Smooth muscle cell (in vitro differentiated cells): ENCODE results near the gene BEST2. TPM values are rescaled to one million over a fixed set of nuclear protein-coding genes. Genes with fewer than 3 reads are reported as not detected.

Experiments used
- DNase-seq: peaks from one replicate; lab custom pipeline; 2025; ENCODE audit not compliant: unreplicated experiment; lab: John Stamatoyannopoulos, UW
- H2AFZ ChIP-seq: fragments of 200-600 bp; sonication (generic); 2 replicates; pipeline ENCODE4 v1.6.0; 2016; ENCODE audit warnings: antibody characterized with exemption, low read depth, mild to moderate bottlenecking
- H3F3A ChIP-seq: fragments of 200-600 bp; sonication (generic); 2 replicates; pipeline ENCODE4 v1.6.0; 2017; ENCODE audit warnings: antibody characterized with exemption, low read depth
- H3K27ac ChIP-seq: fragments of 200-600 bp; sonication (generic); 2 replicates; pipeline ENCODE4 v1.5.1; 2016; ENCODE audit warnings: low read depth, mild to moderate bottlenecking
- H3K27me3 ChIP-seq: fragments of 200-600 bp; sonication (generic); 2 replicates; pipeline ENCODE4 v1.6.1; 2016; ENCODE audit warnings: low read depth, mild to moderate bottlenecking
- H3K36me3 ChIP-seq: fragments of 200-600 bp; sonication (generic); 2 replicates; pipeline ENCODE4 v1.5.1; 2016; ENCODE audit warnings: low read depth
- H3K4me1 ChIP-seq: fragments of 200-600 bp; sonication (generic); 2 replicates; pipeline ENCODE4 v1.5.1; 2016; ENCODE audit warnings: low read depth
- H3K4me2 ChIP-seq: fragments of 200-600 bp; sonication (generic); 2 replicates; pipeline ENCODE4 v1.6.0; 2016; ENCODE audit warnings: mild to moderate bottlenecking
- H3K4me3 ChIP-seq: fragments of 200-600 bp; sonication (generic); 2 replicates; pipeline ENCODE4 v1.5.1; 2016; ENCODE audit warnings: mild to moderate bottlenecking
- H3K79me2 ChIP-seq: fragments of 200-600 bp; sonication (generic); 2 replicates; pipeline ENCODE4 v1.6.0; 2016; ENCODE audit warnings: low read depth, mild to moderate bottlenecking
- H3K9ac ChIP-seq: fragments of 200-600 bp; sonication (generic); 2 replicates; pipeline ENCODE4 v1.6.0; 2016; ENCODE audit warnings: low read depth
- H3K9me3 ChIP-seq: fragments of 200-600 bp; sonication (generic); replicated peaks from 2 replicates; pipeline ENCODE4 v1.5.1; 2016; ENCODE audit warnings: low read depth
- H4K20me1 ChIP-seq: fragments of 200-600 bp; sonication (generic); 2 replicates; pipeline ENCODE4 v1.6.0; 2016; ENCODE audit warnings: low read depth
- WGBS: methylation state at CpG from one replicate; pipeline ENCODE4 v1.1.7; 2016; ENCODE audit warnings: low lambda C conversion rate; 5-methylcytosine and 5-hydroxymethylcytosine counted together
- polyA plus RNA-seq: library from polyadenylated mRNA; unstranded; fragments of >200 nt; fragmentation: Nextera tagmentation; extraction: Ambion mirVana; gene quantifications from 2 replicates; pipeline ENCODE4 v1.2.1, GENCODE V29; 2016
- total RNA-seq: library from RNA; depleted of rRNA; stranded (reverse); fragments of >200 nt; gene quantifications from 2 replicates; pipeline ENCODE4 v1.2.3, GENCODE V29; 2014
- TF ChIP-seq, protein P1 (sequence below): fragments of 200-600 bp; sonication (generic); IDR thresholded peaks from 2 replicates; pipeline ENCODE4 v1.5.1; 2017; ENCODE audit warnings: borderline replicate concordance, mild to moderate bottlenecking, antibody characterized with exemption; ENCODE audit not compliant: insufficient read depth, poor library complexity, severe bottlenecking

Gene BEST2
- total and polyA plus RNA-seq, 2 experiments from 2014 or later: not detected

- Histone ChIP-seq H2AFZ (no peak overlapping the region), H3K4me3 (peak overlapping the region; percentile 61), H3K4me2 (peak overlapping the region; percentile 89), H3K9me3 (no peaks in the 10 kb centered on the region), H3K36me3 (no peaks in the 10 kb centered on the region), H3F3A (peaks cover 41% of the 10 kb centered on the region), H3K27me3 (no peaks in the 10 kb centered on the region), H3K27ac (peak overlapping the region; percentile 93), H3K4me1 (peaks cover 23% of the 10 kb centered on the region), H3K79me2 (peaks cover 6% of the 10 kb centered on the region), H3K9ac (peak overlapping the region; percentile 67), H4K20me1 (no peaks in the 10 kb centered on the region)
- 3% methylated on average over 40 of the region's 44 CpGs for WGBS
- TF ChIP-seq, protein P1, sequence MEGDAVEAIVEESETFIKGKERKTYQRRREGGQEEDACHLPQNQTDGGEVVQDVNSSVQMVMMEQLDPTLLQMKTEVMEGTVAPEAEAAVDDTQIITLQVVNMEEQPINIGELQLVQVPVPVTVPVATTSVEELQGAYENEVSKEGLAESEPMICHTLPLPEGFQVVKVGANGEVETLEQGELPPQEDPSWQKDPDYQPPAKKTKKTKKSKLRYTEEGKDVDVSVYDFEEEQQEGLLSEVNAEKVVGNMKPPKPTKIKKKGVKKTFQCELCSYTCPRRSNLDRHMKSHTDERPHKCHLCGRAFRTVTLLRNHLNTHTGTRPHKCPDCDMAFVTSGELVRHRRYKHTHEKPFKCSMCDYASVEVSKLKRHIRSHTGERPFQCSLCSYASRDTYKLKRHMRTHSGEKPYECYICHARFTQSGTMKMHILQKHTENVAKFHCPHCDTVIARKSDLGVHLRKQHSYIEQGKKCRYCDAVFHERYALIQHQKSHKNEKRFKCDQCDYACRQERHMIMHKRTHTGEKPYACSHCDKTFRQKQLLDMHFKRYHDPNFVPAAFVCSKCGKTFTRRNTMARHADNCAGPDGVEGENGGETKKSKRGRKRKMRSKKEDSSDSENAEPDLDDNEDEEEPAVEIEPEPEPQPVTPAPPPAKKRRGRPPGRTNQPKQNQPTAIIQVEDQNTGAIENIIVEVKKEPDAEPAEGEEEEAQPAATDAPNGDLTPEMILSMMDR: no peak
- no peak for DNase-seq
These were observed 26.7 kb downstream of the BEST2 start for GRCh38 chr19:12778017-12778904.

DNA sequence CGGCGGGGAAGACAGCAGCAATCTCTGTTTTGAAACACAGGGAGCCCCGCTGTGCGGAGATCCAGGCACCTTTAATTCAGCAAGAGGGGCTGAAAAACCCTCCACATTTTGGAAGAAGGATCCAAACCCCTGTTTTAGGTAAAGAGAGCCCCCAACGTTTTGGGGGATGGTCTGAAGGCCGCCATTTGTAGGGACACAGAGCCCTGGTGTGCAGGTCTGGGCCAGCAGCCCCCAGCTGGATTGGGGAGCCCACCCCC is 27.2 kb downstream of the BEST2 start:
- Histone ChIP-seq H3K4me2 (peak overlapping the region; percentile 89), H3K9ac (peak overlapping the region; percentile 67), H4K20me1 (no peaks in the 10 kb centered on the region), H3K9me3 (no peaks in the 10 kb centered on the region), H3K4me1 (peaks cover 29% of the 10 kb centered on the region), H3K4me3 (peak overlapping the region; percentile 61), H3K27me3 (no peaks in the 10 kb centered on the region), H3F3A (peaks cover 42% of the 10 kb centered on the region), H3K36me3 (no peaks in the 10 kb centered on the region), H2AFZ (no peak overlapping the region), H3K27ac (peak overlapping the region; percentile 93), H3K79me2 (peaks cover 6% of the 10 kb centered on the region)
- DNase-seq: no peak
- TF ChIP-seq, protein P1: no peak
- 24% methylated on average over 6 of the region's 6 CpGs for WGBS

DNA sequence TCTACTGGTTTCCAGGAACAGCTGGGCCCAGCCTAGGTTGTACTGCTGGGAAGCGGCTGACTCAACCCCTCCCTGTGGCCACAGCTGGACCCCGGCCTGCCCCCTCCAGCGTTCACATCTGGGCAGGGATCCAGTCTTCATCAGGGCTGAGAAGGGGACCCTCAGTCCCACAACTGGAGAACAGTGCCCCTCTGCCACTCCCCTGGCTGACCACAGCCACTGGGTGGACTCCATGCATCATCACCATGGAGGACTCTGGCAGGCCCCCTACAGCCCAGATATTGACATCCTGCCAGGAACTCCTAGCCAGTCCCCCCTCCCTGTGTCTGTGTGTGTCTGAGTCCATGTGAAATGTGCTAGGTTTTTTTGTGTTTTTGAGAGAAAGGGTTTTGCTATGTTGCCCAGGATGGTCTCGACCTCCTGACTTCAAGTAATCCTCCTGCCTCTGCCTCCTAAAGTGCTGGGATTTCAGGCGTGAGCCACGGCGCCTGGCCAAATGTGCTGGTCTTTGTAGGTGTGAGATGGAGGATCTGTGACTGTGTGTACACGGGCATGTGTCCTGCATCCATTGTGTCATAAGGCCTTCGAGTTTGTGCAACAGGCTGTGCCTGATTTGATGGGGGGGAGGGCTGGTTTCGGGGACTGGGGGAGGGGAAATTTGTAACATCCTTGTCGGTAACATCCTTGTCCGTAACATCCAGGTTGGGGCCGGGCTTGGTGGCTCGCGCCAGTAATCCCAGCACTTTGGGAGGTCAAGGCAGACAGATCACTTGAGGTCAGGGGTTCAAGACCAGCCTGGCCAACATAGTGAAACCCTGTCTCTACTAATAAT is 27.8 kb downstream of the BEST2 start:
- peak; percentile 50 for DNase-seq
- Histone ChIP-seq H3K9me3 (no peaks in the 10 kb centered on the region), H3K9ac (peak overlapping the region; percentile 67), H3K4me2 (peak overlapping the region; percentile 89), H3F3A (peaks cover 42% of the 10 kb centered on the region), H3K27ac (peak overlapping the region; percentile 93), H3K79me2 (peaks cover 6% of the 10 kb centered on the region), H3K4me1 (peaks cover 32% of the 10 kb centered on the region), H4K20me1 (no peaks in the 10 kb centered on the region), H2AFZ (no peak overlapping the region), H3K36me3 (no peaks in the 10 kb centered on the region), H3K4me3 (peak overlapping the region; percentile 61), H3K27me3 (no peaks in the 10 kb centered on the region)
- WGBS: 48% methylated on average over 15 of the region's 15 CpGs
- TF ChIP-seq, protein P1: no peak
